ENCODE data around the gene PROZ. TPM values are rescaled to one million over a fixed set of nuclear protein-coding genes. Genes with fewer than 3 reads are reported as not detected.

The PROZ gene
- total and polyA plus RNA-seq, 9 of the 15 experiments (the other 6 are each of a cell fraction or from before 2014, with no cell fraction given) = not detected

GRCh38 chr13:113216254-113217048 is 58.0 kb downstream of the PROZ start (continued):
- TF ChIP-seq PKNOX1 (IDR thresholded peaks at IDR 0.05) (peak; percentile 49; the same call in 1 of the 2 replicates), MCM5 (IDR thresholded peaks at IDR 0.05; ENCODE audit: low read depth) (no peak), RBBP5 (IDR thresholded peaks at IDR 0.05; ENCODE audit: borderline replicate concordance, insufficient read depth, low read length, poor library complexity, severe bottlenecking) (peak; percentile 41), ATF1 (CRISPR knock-in tag; IDR thresholded peaks at IDR 0.05) (no peak), ATF1 (tag; IDR thresholded peaks at IDR 0.05) (peak; percentile 46; the same call in 1 of the 2 replicates), CREM (IDR thresholded peaks at IDR 0.05; ENCODE audit: low read depth) (peak; percentile 60), ATF3 (IDR thresholded peaks at IDR 0.05) (peak; percentile 34; the same call in 1 of the 2 replicates), ATF3 (CRISPR knock-in tag; conservative IDR thresholded peaks at IDR 0.05) (no peak), KLF10 (CRISPR knock-in tag; IDR thresholded peaks at IDR 0.05) (no peak), BACH1 (tag; IDR thresholded peaks at IDR 0.05) (peak; percentile 93), MNT (conservative IDR thresholded peaks at IDR 0.05) (peak; percentile 71 to 85), CTBP1 (IDR thresholded peaks at IDR 0.05; ENCODE audit: borderline replicate concordance) (no peak), ZNF592 (IDR thresholded peaks at IDR 0.05) (peak; percentile 55), SMARCA5 (IDR thresholded peaks at IDR 0.05) (no peak), VEZF1 (CRISPR knock-in tag; IDR thresholded peaks at IDR 0.05) (no peak)

Data from K562 (cell line).